Ishikawa (cell line): ENCODE measurements around the gene LIMK2.

Experiments
- CREB1 ChIP-seq: IDR thresholded peaks from 2 replicates; pipeline ENCODE4 v1.6.1; 2012; ENCODE audit warnings: low read depth
- EGR1 ChIP-seq: IDR thresholded peaks from 2 replicates; pipeline ENCODE4 v1.6.1; 2012
- EP300 ChIP-seq: IDR thresholded peaks from 2 replicates; pipeline ENCODE4 v1.6.1; 2012; ENCODE audit warnings: borderline replicate concordance
- FOXM1 ChIP-seq: IDR thresholded peaks from 2 replicates; pipeline ENCODE4 v1.6.1; 2012; ENCODE audit warnings: low read depth, borderline replicate concordance
- MAX ChIP-seq: IDR thresholded peaks from 2 replicates; pipeline ENCODE4 v1.6.1; 2012
- RAD21 ChIP-seq: IDR thresholded peaks from 2 replicates; pipeline ENCODE4 v1.6.1; 2012; ENCODE audit warnings: low read depth
- REST ChIP-seq: IDR thresholded peaks from 2 replicates; pipeline ENCODE4 v1.6.1; 2012; ENCODE audit warnings: low read depth, mild to moderate bottlenecking
- TAF1 ChIP-seq: IDR thresholded peaks from 2 replicates; pipeline ENCODE4 v1.6.1; 2012; ENCODE audit warnings: low read depth, mild to moderate bottlenecking
- TCF12 ChIP-seq: IDR thresholded peaks from 2 replicates; pipeline ENCODE4 v1.6.1; 2012; ENCODE audit warnings: low read depth
- TEAD4 ChIP-seq: IDR thresholded peaks from 2 replicates; pipeline ENCODE4 v1.6.1; 2012
- ZBTB7A ChIP-seq: IDR thresholded peaks from 2 replicates; pipeline ENCODE4 v1.6.1; 2012; ENCODE audit warnings: low read depth

GRCh38 chr22:31230155-31230870, 18.2 kb downstream of the LIMK2 start:
- TF ChIP-seq TCF12, result no peak
- TF ChIP-seq TEAD4, result no peak
- no peak for TF ChIP-seq RAD21
- TF ChIP-seq EP300, result no peak
- no peak for TF ChIP-seq EGR1
- no peak for TF ChIP-seq FOXM1
- no peak for TF ChIP-seq MAX
- TF ChIP-seq REST, result no peak
- TF ChIP-seq TAF1, result no peak
- TF ChIP-seq CREB1, result no peak
- TF ChIP-seq ZBTB7A, result no peak
